NT2/D1 (cell line): ENCODE results near the gene CFAP58.

Experiments used
- DNase-seq: peaks from one replicate; pipeline ENCODE4 v3.0.0-alpha.2; 2011; ENCODE audit warnings: low read depth, low spot score
- H3K27me3 ChIP-seq: 2 replicates; pipeline ENCODE4 v1.6.0; 2011; ENCODE audit warnings: mild to moderate bottlenecking; ENCODE audit not compliant: insufficient read length, insufficient read depth
- H3K36me3 ChIP-seq: 2 replicates; pipeline ENCODE4 v1.6.1; 2011; ENCODE audit warnings: mild to moderate bottlenecking, low read length, mixed read lengths; ENCODE audit not compliant: insufficient read depth, insufficient read length
- H3K4me1 ChIP-seq: 2 replicates; pipeline ENCODE4 v1.5.1; 2011; ENCODE audit not compliant: insufficient read depth, insufficient read length
- H3K4me3 ChIP-seq: 2 replicates; pipeline ENCODE4 v1.5.1; 2011; ENCODE audit warnings: low read depth; ENCODE audit not compliant: insufficient read length
- H3K9ac ChIP-seq: 2 replicates; pipeline ENCODE4 v1.6.0; 2011; ENCODE audit warnings: low read depth; ENCODE audit not compliant: insufficient read length
- H3K9me3 ChIP-seq: 2 replicates; pipeline ENCODE4 v1.5.1; 2011; ENCODE audit warnings: mild to moderate bottlenecking, low read length; ENCODE audit not compliant: insufficient read depth
- SUZ12 ChIP-seq: IDR thresholded peaks from 2 replicates; pipeline ENCODE4 v1.6.1; 2011; ENCODE audit not compliant: insufficient read length, insufficient read depth; ENCODE audit errors: extremely low read depth
- YY1 ChIP-seq: IDR thresholded peaks from 2 replicates; pipeline ENCODE4 v1.6.1; 2011; ENCODE audit not compliant: insufficient read length, insufficient read depth
- ZNF274 ChIP-seq: IDR thresholded peaks from 2 replicates; pipeline ENCODE4 v1.6.1; 2011; ENCODE audit warnings: mild to moderate bottlenecking, low read depth, low read length

CFAP58 gene

GRCh38 chr10:104429846-104430245 is 76.2 kb downstream of the CFAP58 start:
- TF ChIP-seq ZNF274: no peak
- TF ChIP-seq YY1: no peak
- TF ChIP-seq SUZ12: no peak
- Histone ChIP-seq H3K27me3 (no peaks in the 10 kb centered on the region), H3K9ac (no peak overlapping the region), H3K36me3 (no peaks in the 10 kb centered on the region), H3K9me3 (no peaks in the 10 kb centered on the region), H3K4me1 (peaks cover 3% of the 10 kb centered on the region), H3K4me3 (no peak overlapping the region)
- DNase-seq: no peak

- H3K4me1 ChIP-seq: peaks cover 3% of the 10 kb centered on the region
- H3K36me3 ChIP-seq: no peaks in the 10 kb centered on the region
- H3K9ac ChIP-seq: no peak overlapping the region
- H3K4me3 ChIP-seq: no peak overlapping the region
- no peak for TF ChIP-seq ZNF274
- TF ChIP-seq SUZ12: no peak
- no peak for TF ChIP-seq YY1
- no peaks in the 10 kb centered on the region for H3K27me3 ChIP-seq
- no peak for DNase-seq
- no peaks in the 10 kb centered on the region for H3K9me3 ChIP-seq
Measured at GRCh38 chr10:104430360-104430759, 76.7 kb downstream of the CFAP58 start.

DNA sequence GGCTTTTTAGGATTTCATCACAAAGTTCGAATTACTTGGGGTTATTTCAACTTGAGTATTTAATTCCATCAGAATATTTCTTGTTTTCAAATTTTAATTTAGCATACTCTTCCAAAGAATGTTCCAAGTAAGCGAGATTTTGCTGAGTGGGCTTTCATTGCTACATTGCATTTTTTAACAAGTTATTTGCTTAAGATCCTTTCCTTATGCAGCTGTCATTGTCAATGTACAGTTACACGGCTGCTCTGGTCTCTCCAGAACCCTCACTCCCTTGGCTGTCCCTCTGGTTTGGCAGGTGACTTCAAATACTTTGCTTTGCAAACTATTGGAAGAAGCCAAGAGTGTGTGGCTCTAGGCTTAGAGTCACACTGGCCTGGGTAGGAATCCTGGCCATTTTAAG is 80.0 kb downstream of the CFAP58 start:
- Histone ChIP-seq H3K4me1 (peaks cover 3% of the 10 kb centered on the region), H3K4me3 (no peak overlapping the region), H3K9me3 (no peaks in the 10 kb centered on the region), H3K27me3 (no peaks in the 10 kb centered on the region), H3K36me3 (no peaks in the 10 kb centered on the region), H3K9ac (no peak overlapping the region)
- TF ChIP-seq ZNF274 (no peak), YY1 (no peak), SUZ12 (no peak)
- no peak for DNase-seq

GRCh38 chr10:104434601-104435000 is 81.0 kb downstream of the CFAP58 start:
- Histone ChIP-seq H3K9ac (no peak overlapping the region), H3K27me3 (no peaks in the 10 kb centered on the region), H3K9me3 (no peaks in the 10 kb centered on the region), H3K4me1 (no peaks in the 10 kb centered on the region), H3K36me3 (no peaks in the 10 kb centered on the region), H3K4me3 (no peak overlapping the region)
- no peak for DNase-seq
- TF ChIP-seq SUZ12 (no peak), ZNF274 (no peak), YY1 (no peak)

DNA sequence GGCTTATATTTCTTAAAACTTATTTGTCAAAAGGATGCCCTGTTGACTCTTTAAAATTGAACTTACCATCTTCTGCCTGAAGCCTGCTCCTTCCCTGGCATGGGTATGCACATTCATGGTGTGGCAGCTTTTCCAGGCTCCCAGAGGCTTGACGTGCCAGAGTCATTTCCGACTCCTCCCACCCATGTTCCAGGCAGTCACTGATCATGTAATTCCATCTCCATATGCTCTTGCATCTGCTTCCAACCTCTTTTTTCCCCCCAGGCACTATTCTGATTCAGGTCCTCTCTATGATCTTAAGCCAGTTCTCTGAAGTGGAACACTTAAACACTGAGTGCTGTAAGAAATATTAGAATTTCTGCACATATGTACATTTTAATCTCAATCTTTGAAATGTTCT is 82.2 kb downstream of the CFAP58 start:
- DNase-seq: no peak
- no peaks in the 10 kb centered on the region for H3K27me3 ChIP-seq
- H3K36me3 ChIP-seq: no peaks in the 10 kb centered on the region
- H3K4me3 ChIP-seq: no peak overlapping the region
- H3K9ac ChIP-seq: no peak overlapping the region
- TF ChIP-seq ZNF274: no peak
- TF ChIP-seq YY1: no peak
- no peak for TF ChIP-seq SUZ12
- no peaks in the 10 kb centered on the region for H3K4me1 ChIP-seq
- H3K9me3 ChIP-seq: no peaks in the 10 kb centered on the region

DNA sequence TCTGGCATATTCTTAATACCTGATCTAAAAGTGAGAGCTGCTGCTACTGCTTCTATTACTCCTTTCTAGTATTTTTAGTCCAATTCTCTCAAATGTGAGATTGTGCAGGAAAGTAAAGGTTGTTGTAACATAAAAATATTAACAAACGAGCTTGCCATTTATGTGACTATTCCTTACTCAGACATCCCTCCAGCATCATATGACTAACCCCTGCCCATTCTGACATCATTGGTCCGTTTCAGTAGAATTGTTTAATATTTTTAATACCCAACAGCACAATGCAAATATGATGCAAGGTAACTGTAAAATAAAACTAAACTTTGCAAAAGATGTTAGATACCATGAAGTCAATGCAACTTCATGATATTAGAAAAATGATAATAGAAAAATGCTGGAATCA is 83.6 kb downstream of the CFAP58 start:
- Histone ChIP-seq H3K9me3 (no peaks in the 10 kb centered on the region), H3K36me3 (no peaks in the 10 kb centered on the region), H3K9ac (no peak overlapping the region), H3K4me1 (no peaks in the 10 kb centered on the region), H3K4me3 (no peak overlapping the region), H3K27me3 (no peaks in the 10 kb centered on the region)
- no peak for DNase-seq
- TF ChIP-seq YY1 (no peak), ZNF274 (no peak), SUZ12 (no peak)

DNA sequence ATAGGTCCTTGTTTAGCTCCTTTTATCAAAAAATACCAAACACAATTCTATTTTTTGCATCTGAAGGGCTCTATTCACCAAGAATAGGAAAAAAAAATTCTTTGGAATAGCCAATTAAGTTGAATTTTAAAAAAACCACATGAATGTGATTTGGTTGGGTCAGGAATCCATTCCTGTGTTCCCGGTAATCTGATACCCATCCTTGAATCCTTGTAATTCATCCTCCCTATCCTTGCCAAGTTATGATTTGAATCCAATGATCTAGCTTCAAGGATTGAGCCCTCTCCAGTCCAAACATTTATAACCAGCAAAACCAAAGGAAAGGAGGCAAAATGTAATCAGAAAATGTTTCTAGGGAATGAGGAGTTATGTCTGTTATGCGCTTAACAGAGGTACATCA is 86.6 kb downstream of the CFAP58 start:
- no peaks in the 10 kb centered on the region for H3K9me3 ChIP-seq
- H3K36me3 ChIP-seq: no peaks in the 10 kb centered on the region
- DNase-seq: no peak
- no peak overlapping the region for H3K4me3 ChIP-seq
- no peak overlapping the region for H3K9ac ChIP-seq
- H3K4me1 ChIP-seq: no peaks in the 10 kb centered on the region
- TF ChIP-seq ZNF274: no peak
- no peak for TF ChIP-seq YY1
- no peak for TF ChIP-seq SUZ12
- H3K27me3 ChIP-seq: no peaks in the 10 kb centered on the region
